ENCODE results near the gene CHN1. TPM values are rescaled to one million over a fixed set of nuclear protein-coding genes. Genes with fewer than 3 reads are reported as not detected.

CHN1 gene
- total and polyA plus RNA-seq, 2 of the 8 experiments (the other 6 are each of a cell fraction or from before 2014, with no cell fraction given), result 54.0 to 65.7 TPM

GRCh38 chr2:174873471-174873870 lies 131.7 kb downstream of the CHN1 start:
- H3K14ac ChIP-seq (ENCODE audit: insufficient read length), result no peak overlapping the region
- H3K56ac ChIP-seq (replicated peaks; ENCODE audit: insufficient read length, low read depth, low read length), result no peak overlapping the region
- no peak overlapping the region for H2BK12ac ChIP-seq (ENCODE audit: low read depth, low read length)
- H3K36me3 ChIP-seq (ENCODE audit: control insufficient read depth in 2 of 4, insufficient read depth in 4 of 4, low read length in 3 of 4), result peaks cover 0 to 4% (median 1%) of the 10 kb centered on the region in 4 experiments; a peak in 2 of 8 replicates
- H2BK20ac ChIP-seq (ENCODE audit: low read length), result no peak overlapping the region
- no peaks in the 10 kb centered on the region for H4K20me1 ChIP-seq (replicated peaks in 1 of 2; ENCODE audit: control insufficient read depth in 1 of 2, insufficient read depth in 2 of 2, low read length in 2 of 2)
- H2AFZ ChIP-seq (ENCODE audit: low read length), result no peak overlapping the region
- no peak overlapping the region for H2BK120ac ChIP-seq (replicated peaks; ENCODE audit: low read depth, low read length)
- no peak overlapping the region for H2AK5ac ChIP-seq (ENCODE audit: low read depth, low read length)
- H4K8ac ChIP-seq (ENCODE audit: extremely low read depth, insufficient read depth, low read length), result no peak overlapping the region
- no peak overlapping the region for H2BK5ac ChIP-seq (ENCODE audit: low read depth, low read length)
- H3K4me2 ChIP-seq (ENCODE audit: insufficient read depth in 1 of 2, low read depth in 2 of 2, low read length in 2 of 2), result no peak overlapping the region
- H3K27me3 ChIP-seq (replicated peaks in 1 of 4; ENCODE audit: control insufficient read depth in 3 of 4, extremely low read depth in 1 of 4, insufficient read depth in 3 of 4, low read length in 3 of 4), result no peaks in the 10 kb centered on the region
- no peaks in the 10 kb centered on the region for H3K79me1 ChIP-seq (ENCODE audit: low read depth, low read length)
- H3K9me3 ChIP-seq (ENCODE audit: insufficient read depth in 2 of 2, low read depth in 1 of 2, low read length in 1 of 2), result no peaks in the 10 kb centered on the region
- H3K23me2 ChIP-seq (ENCODE audit: low read depth, low read length), result no peaks in the 10 kb centered on the region
- no peak for DNase-seq (ENCODE audit: low read depth in 1 of 2, low spot score in 2 of 2)
- H3K4ac ChIP-seq (replicated peaks; ENCODE audit: insufficient read length, low read depth, low read length), result no peak overlapping the region
- H3K27ac ChIP-seq (ENCODE audit: low read depth, low read length), result no peak overlapping the region
- peaks cover 0 to 6% (median 4%) of the 10 kb centered on the region in 4 experiments; a peak in 3 of 7 replicates for H3K4me1 ChIP-seq (replicated peaks in 1 of 4; ENCODE audit: control insufficient read depth in 3 of 4, insufficient read depth in 4 of 4, low read length in 3 of 4)
- no peak overlapping the region for H4K91ac ChIP-seq (replicated peaks; ENCODE audit: insufficient read length, low read length)
- peak overlapping the region; percentile 21 for H4K5ac ChIP-seq (ENCODE audit: insufficient read length, low read depth, low read length)
- ChIA-PET POLR2A (ENCODE audit: partially characterized antibody) (no interaction called here), CTCF (ENCODE audit: partially characterized antibody) (interaction anchor here (0.6 kb wide), 1 partner anchor 110 kb away, joined by 4 read pairs; no protein-coding TSS in a partner anchor)
- no peak overlapping the region for H3K9ac ChIP-seq (replicated peaks in 1 of 4; ENCODE audit: extremely low read depth in 1 of 4, low read depth in 3 of 4, low read length in 3 of 4)
- peak; percentile 39 for FAIRE-seq
- H3K4me3 ChIP-seq (ENCODE audit: extremely low read depth in 1 of 4, insufficient read depth in 2 of 4, low read depth in 3 of 4, low read length in 4 of 4), result no peak overlapping the region
- H3K18ac ChIP-seq (ENCODE audit: extremely low read depth, low read length), result no peak overlapping the region
- H3K79me2 ChIP-seq (ENCODE audit: control insufficient read depth in 1 of 2, insufficient read depth in 2 of 2, low read length in 2 of 2), result peaks cover 0 to 2% of the 10 kb centered on the region in 2 experiments; a peak in 1 of 4 replicates
- H2BK15ac ChIP-seq (ENCODE audit: low read length), result no peak overlapping the region
- H3K23ac ChIP-seq (ENCODE audit: insufficient read length), result no peak overlapping the region
- TF ChIP-seq ASH2L (IDR thresholded peaks at IDR 0.05; ENCODE audit: low read length), result no peak

Data from H1 (cell line).